ENCODE data around the gene ZNF212. TPM values are rescaled to one million over a fixed set of nuclear protein-coding genes. Genes with fewer than 3 reads are reported as not detected.

The ZNF212 gene
- total and polyA plus RNA-seq, 9 of the 15 experiments (the other 6 are each of a cell fraction or from before 2014, with no cell fraction given) = 1.8 to 21.4 (median 7.2) TPM

GRCh38 chr7:149294634-149295480 is 55.4 kb downstream of the ZNF212 start (continued):
- TF ChIP-seq ZBTB40 (IDR thresholded peaks at IDR 0.05) (no peak), ZBTB40 (CRISPR knock-in tag; IDR thresholded peaks at IDR 0.05) (no peak), RBM34 (IDR thresholded peaks at IDR 0.05; ENCODE audit: borderline replicate concordance, insufficient read depth, low read length) (no peak), POLR2A (conservative IDR thresholded peaks at IDR 0.05) (no peak), SMARCE1 (IDR thresholded peaks at IDR 0.05) (no peak)

Measured in K562 (cell line).